Activated CD4-positive, alpha-beta memory T cell treated with anti-CD3 and anti-CD28 coated beads for 36 hours (primary cell): ENCODE results near the gene PDGFA. TPM values are rescaled to one million over a fixed set of nuclear protein-coding genes. Genes with fewer than 3 reads are reported as not detected.

Experiments
- CTCF ChIA-PET: fragments of 350-600 bp; sonication (Branson Sonifier 250); formaldehyde crosslinking; loops from one replicate; lab custom pipeline; 2021; ENCODE audit warnings: antibody characterized with exemption, inconsistent platforms; lab: Charles Lee
- POLR2A ChIA-PET: fragments of 350-600 bp; sonication (Branson Sonifier 250); formaldehyde crosslinking; loops from one replicate; lab custom pipeline; 2021; ENCODE audit warnings: antibody characterized with exemption; lab: Charles Lee
- DNase-seq: peaks from one replicate; pipeline ENCODE4 v3.0.0-alpha.2; 2020
- H3K27ac Mint-ChIP-seq: one replicate; pipeline ENCODE4 v1.8.0; 2021; ENCODE audit warnings: mixed read lengths
- H3K27me3 Mint-ChIP-seq: one replicate; pipeline ENCODE4 v1.8.0; 2021; ENCODE audit warnings: mixed read lengths
- H3K36me3 Mint-ChIP-seq: one replicate; pipeline ENCODE4 v1.8.0; 2021; ENCODE audit warnings: mixed read lengths
- H3K4me1 Mint-ChIP-seq: one replicate; pipeline ENCODE4 v1.8.0; 2021; ENCODE audit warnings: low read depth, mixed read lengths
- H3K4me3 Mint-ChIP-seq: one replicate; pipeline ENCODE4 v1.8.0; 2021; ENCODE audit warnings: mild to moderate bottlenecking, mixed read lengths
- H3K9me3 Mint-ChIP-seq: one replicate; pipeline ENCODE4 v1.8.0; 2021; ENCODE audit warnings: mixed read lengths
- intact Hi-C: fragments of 100-400 bp; cut with micrococcal nuclease; formaldehyde crosslinking; loops from one replicate; pipeline ENCODE4 v1.15.1; 2023
- total RNA-seq, 2 experiments: library from RNA; stranded (reverse); gene quantifications; one replicate each; pipeline ENCODE4 v1.2.3, GENCODE V29; 2021

The PDGFA gene
- total RNA-seq, 2 experiments from 2014 or later, result 6.3 to 6.9 TPM

DNA sequence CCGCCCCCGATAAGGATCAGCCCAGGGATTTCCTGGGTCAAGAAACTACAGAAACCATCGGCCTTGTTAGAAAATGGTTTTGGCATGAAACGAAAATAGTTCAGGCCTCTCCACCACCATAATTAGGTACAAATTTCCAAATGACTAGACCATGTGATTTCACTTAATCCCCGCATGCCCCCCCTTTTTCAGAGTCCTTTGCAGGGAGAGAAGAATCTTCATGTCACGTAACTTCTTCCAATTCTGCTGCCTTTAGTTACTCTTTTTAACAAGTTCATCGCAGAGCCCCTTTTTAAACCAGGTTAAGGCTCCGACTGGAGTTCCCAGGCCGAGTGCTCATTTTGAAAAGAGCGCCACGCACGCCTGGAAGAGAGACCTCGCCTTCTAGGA, 3.4 kb downstream of the PDGFA start:
- no peak for DNase-seq
- peaks cover 19% of the 10 kb centered on the region for H3K4me1 Mint-ChIP-seq
- H3K4me3 Mint-ChIP-seq, result no peak overlapping the region

DNA sequence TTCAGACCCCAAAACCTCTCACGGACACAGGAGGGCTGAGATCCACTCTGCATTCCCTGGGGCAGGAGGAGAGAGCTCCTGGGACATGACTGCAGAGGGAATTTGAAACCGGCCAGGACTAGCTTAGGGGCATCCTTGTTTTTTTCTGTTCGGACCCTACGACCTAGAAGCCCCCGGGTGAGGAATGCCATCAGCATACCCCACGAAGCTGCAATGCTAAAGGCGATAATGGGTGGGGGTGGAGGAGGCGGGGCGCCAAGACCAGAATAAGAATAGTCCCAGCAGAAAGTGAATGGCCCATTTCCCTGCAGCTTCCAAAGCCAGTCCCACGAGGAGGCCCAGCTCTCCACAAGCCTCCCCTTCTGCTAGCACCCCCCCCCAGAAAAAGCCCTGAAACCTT, 4.0 kb downstream of the PDGFA start:
- DNase-seq, result no peak
- H3K9me3 Mint-ChIP-seq, result no peaks in the 10 kb centered on the region
- H3K4me1 Mint-ChIP-seq, result peaks cover 18% of the 10 kb centered on the region
- intact Hi-C loops, result loop anchor here (5.0 to 10.0 kb wide), 3 partner anchors 67 to 151 kb away; no protein-coding TSS in a partner anchor
- ChIA-PET POLR2A (no interaction called here), CTCF (no interaction called here)
- H3K4me3 Mint-ChIP-seq, result no peak overlapping the region
- peaks cover 27% of the 10 kb centered on the region for H3K27me3 Mint-ChIP-seq
- no peaks in the 10 kb centered on the region for H3K36me3 Mint-ChIP-seq
- H3K27ac Mint-ChIP-seq, result no peak overlapping the region

More for the DNA sequence above, 3.4 kb downstream of the PDGFA start:
- H3K27me3 Mint-ChIP-seq, result peaks cover 31% of the 10 kb centered on the region
- H3K27ac Mint-ChIP-seq, result no peak overlapping the region
- ChIA-PET CTCF (no interaction called here), POLR2A (no interaction called here)
- intact Hi-C loops, result loop anchor here (5.0 to 10.0 kb wide), 3 partner anchors 66 to 151 kb away; no protein-coding TSS in a partner anchor
- H3K36me3 Mint-ChIP-seq, result no peaks in the 10 kb centered on the region
- H3K9me3 Mint-ChIP-seq, result no peaks in the 10 kb centered on the region

DNA sequence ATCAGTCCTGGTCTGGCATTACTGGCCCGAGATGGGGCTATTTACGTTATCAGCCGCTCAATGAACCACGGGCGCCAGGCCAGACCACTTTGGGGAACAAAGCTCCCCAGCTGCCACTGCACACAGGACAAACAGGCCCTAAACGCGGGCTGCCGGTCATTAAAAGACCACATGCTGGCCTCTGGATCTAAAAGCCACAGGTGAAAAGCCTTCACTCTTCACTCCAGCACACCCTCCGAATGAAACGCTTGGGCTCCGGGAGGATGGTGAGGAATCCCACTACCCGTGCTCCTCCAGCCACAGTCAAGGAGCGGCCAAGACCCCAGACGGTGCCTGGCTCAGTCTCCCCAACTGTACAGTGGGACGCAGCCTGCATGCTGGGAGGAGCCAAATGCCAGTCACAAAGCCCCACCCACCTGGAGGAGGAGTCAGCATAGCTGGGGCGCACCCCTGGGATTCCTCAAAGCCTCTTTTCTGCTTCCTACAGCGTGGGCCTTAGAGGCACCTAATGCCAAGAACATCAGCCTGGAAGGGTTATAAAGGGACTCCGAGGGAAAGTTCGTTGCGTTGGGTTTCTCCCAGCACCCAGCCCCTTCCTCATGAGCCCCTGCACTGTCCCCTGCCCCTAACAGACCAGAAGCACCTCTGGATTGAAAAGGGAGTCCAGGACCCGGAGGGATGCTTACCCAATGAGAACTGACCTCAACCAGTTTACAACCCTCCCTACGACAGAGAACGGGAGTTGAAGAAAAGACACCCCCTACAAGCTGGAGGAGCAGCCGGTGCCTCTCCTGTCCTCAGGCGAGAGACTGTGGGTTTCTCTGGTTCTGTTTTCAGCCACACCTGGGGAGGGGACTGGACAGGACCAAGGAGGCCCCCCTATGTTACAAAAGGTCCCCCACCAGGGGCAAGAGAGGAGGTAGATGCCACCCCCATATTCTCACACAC, 4.7 kb downstream of the PDGFA start:
- ChIA-PET POLR2A (no interaction called here), CTCF (interaction anchor here (0.8 kb wide), 1 partner anchor 183 kb away, joined by 3 read pairs; no protein-coding TSS in a partner anchor)
- peak; percentile 34 for DNase-seq
- Mint-ChIP-seq H3K27ac (no peak overlapping the region), H3K27me3 (peaks cover 27% of the 10 kb centered on the region), H3K4me1 (peaks cover 18% of the 10 kb centered on the region), H3K4me3 (no peak overlapping the region), H3K9me3 (no peaks in the 10 kb centered on the region), H3K36me3 (no peaks in the 10 kb centered on the region)
- intact Hi-C loops, result loop anchor here (5.0 to 10.0 kb wide), 3 partner anchors 67 to 150 kb away; no protein-coding TSS in a partner anchor

DNA sequence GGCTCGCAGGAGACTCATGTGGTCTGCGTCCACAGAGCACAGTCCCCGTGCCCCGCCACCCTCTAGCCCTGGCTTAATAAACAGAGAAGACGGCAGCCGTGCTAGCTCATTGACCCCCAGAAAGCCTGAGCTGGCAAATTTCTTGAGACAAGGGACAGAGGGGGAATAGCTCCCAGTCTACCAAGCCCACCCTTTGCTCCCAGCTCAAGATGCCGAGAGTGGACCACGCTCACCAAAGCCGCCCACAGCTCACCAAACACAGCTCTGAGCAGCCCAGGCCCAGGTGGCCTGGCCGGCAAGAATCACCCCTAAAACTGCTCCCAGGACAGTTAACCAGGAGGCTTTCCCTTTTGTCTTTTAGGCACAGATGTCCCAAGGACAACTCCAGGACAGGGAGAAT, 5.4 kb downstream of the PDGFA start:
- H3K9me3 Mint-ChIP-seq, result no peaks in the 10 kb centered on the region
- H3K27me3 Mint-ChIP-seq, result peaks cover 27% of the 10 kb centered on the region
- H3K27ac Mint-ChIP-seq, result peak overlapping the region; percentile 39
- no peak overlapping the region for H3K4me3 Mint-ChIP-seq
- ChIA-PET POLR2A (no interaction called here), CTCF (interaction anchor here (0.8 kb wide), 1 partner anchor 182 kb away, joined by 3 read pairs; no protein-coding TSS in a partner anchor)
- H3K4me1 Mint-ChIP-seq, result peaks cover 18% of the 10 kb centered on the region
- H3K36me3 Mint-ChIP-seq, result no peaks in the 10 kb centered on the region
- no peak for DNase-seq
- intact Hi-C loops, result loop anchor here (10.0 kb wide), 1 partner anchor 149 kb away; no protein-coding TSS in a partner anchor

DNA sequence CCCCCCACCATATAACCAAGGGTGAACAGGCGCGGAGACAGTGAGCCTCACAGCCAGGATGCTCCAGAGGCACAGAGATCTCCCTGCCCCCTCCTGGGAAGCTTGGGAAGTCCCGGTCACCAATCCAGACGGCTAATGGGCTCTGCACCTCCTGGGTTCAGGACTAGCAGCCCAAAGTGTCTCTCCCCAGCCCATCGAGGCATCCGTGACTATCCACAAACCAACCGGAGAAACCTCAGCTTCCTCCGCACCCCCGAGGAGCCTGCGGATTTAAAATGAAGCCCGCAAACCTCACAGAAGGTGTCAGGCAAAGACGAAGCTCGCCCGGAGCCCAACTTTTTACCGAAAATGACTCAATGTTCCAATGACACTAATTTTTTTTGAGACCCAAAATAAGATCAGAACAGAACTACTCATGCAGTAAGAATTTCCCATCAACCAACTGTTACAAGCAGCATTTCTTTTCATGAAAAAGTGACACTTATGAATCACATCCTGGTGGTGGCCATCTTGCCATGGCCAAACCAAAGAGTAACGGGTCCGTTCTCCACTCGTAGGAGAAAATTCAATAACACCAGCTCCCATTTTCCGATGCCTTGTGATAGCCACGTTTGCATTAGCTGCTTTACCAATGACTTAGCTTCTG, 6.0 kb downstream of the PDGFA start:
- no peaks in the 10 kb centered on the region for H3K9me3 Mint-ChIP-seq
- peaks cover 26% of the 10 kb centered on the region for H3K27me3 Mint-ChIP-seq
- peaks cover 18% of the 10 kb centered on the region for H3K4me1 Mint-ChIP-seq
- H3K36me3 Mint-ChIP-seq, result no peaks in the 10 kb centered on the region
- no peak overlapping the region for H3K4me3 Mint-ChIP-seq
- POLR2A ChIA-PET, result no interaction called here
- intact Hi-C loops, result loop anchor here (10.0 kb wide), 1 partner anchor 149 kb away; no protein-coding TSS in a partner anchor
- H3K27ac Mint-ChIP-seq, result peak overlapping the region; percentile 39
- CTCF ChIA-PET, result interaction anchor here (0.8 kb wide), 1 partner anchor 181 kb away, joined by 3 read pairs; no protein-coding TSS in a partner anchor
- DNase-seq, result peak; percentile 46

DNA sequence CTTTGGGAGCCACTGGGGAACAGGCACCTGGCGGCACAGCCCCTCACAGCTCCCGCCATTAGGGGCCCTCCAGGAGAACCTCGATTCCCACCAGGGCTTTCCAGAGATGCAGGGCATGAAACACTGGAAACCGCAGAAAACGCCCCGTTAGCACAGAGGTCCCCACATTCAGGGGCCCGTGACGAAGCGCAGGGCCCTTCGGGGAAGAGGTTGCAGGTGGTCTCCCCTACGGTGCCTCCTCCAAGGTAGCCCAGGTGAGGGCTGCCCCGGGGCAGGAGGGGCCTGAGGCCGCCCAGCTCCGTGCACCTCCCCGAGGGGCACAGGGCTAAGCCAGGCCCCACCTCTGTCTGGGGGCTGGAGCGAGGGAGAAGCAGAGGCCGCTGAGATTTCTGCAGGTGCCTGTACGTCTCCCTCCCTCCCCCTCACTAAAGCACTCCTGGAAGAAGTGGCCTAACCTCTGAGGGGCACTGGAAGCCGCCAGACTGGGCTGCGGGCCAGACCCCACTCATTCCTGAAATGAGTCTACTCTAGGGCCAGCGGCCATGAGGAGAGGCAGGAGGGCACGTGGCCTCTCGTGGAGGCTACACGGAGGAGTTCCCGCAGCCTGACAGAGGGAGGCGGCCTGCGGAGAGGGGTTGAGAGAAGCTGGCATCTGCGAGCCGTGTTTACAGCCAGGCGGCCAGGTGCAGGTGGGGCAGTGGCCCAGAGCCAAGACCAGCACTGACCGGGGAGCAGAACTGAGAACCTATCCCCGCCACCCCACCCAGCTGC, 6.9 kb downstream of the PDGFA start:
- intact Hi-C loops, result loop anchor here (10.0 kb wide), 1 partner anchor 148 kb away; no protein-coding TSS in a partner anchor

DNA sequence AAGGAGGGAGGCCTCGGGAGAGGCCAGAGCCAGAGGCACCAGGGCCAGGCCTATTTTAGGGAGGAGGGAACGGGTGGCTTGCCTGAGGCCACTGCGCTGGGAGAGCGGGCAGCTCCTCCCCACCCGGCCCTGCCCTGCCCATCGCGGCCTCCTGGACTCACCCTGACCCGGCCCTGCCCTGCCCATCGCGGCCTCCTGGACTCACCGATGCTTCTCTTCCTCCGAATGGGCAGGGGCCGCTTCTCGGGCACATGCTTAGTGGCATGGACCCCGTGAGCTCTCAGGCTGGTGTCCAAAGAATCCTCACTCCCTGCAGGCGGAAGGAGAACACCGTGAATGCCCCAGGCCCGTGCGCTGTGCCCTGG, 7.5 kb downstream of the PDGFA start:
- Mint-ChIP-seq H3K27me3 (peaks cover 22% of the 10 kb centered on the region), H3K4me3 (no peak overlapping the region), H3K9me3 (no peaks in the 10 kb centered on the region), H3K4me1 (peaks cover 11% of the 10 kb centered on the region), H3K27ac (no peak overlapping the region), H3K36me3 (no peaks in the 10 kb centered on the region)
- ChIA-PET POLR2A (no interaction called here), CTCF (no interaction called here)
- no peak for DNase-seq
- intact Hi-C loops, result loop anchor here (10.0 kb wide), 1 partner anchor 147 kb away; no protein-coding TSS in a partner anchor

More for the DNA sequence above, 6.9 kb downstream of the PDGFA start:
- H3K4me3 Mint-ChIP-seq, result no peak overlapping the region
- ChIA-PET POLR2A (no interaction called here), CTCF (no interaction called here)
- peaks cover 12% of the 10 kb centered on the region for H3K4me1 Mint-ChIP-seq
- H3K27me3 Mint-ChIP-seq, result peaks cover 23% of the 10 kb centered on the region
- no peaks in the 10 kb centered on the region for H3K36me3 Mint-ChIP-seq
- H3K27ac Mint-ChIP-seq, result no peak overlapping the region
- H3K9me3 Mint-ChIP-seq, result no peaks in the 10 kb centered on the region
- no peak for DNase-seq

DNA sequence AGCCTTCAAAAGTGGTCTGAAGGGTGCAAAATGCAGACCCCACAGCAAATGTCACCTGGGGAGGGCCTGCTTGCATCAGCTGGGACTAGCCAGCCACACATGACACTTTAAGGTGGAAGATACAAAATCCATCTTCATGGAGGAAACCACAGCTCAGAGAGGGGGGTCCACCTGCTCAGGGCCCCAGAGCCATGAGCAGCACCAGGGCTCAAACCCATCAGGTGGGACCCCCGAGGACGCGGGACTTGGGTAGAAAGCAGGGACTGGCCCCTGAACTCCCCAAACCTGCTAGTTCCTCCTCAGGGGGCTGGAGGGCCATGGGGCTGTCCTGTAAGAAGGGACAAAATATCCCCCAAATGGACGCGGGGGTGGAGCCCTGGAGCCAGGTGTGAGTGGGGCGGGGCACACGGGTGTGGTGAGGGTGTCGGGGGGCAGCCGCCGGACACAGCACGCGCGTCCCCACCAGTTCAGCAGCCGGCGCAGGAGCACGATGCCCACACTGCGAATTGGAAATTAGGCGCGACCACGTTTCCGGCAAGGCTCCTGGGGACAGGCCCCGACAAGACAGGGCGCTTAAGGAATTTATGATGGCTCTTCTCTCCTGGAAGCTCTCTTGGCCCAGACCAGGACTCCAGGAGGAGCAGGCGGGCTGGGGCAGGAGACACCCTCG, 8.0 kb downstream of the PDGFA start:
- DNase-seq, result no peak
- H3K27ac Mint-ChIP-seq, result no peak overlapping the region
- H3K36me3 Mint-ChIP-seq, result no peaks in the 10 kb centered on the region
- H3K27me3 Mint-ChIP-seq, result peaks cover 22% of the 10 kb centered on the region
- ChIA-PET POLR2A (no interaction called here), CTCF (no interaction called here)
- H3K4me1 Mint-ChIP-seq, result peaks cover 11% of the 10 kb centered on the region
- no peaks in the 10 kb centered on the region for H3K9me3 Mint-ChIP-seq
- intact Hi-C loops, result loop anchor here (10.0 kb wide), 1 partner anchor 147 kb away; no protein-coding TSS in a partner anchor
- no peak overlapping the region for H3K4me3 Mint-ChIP-seq

DNA sequence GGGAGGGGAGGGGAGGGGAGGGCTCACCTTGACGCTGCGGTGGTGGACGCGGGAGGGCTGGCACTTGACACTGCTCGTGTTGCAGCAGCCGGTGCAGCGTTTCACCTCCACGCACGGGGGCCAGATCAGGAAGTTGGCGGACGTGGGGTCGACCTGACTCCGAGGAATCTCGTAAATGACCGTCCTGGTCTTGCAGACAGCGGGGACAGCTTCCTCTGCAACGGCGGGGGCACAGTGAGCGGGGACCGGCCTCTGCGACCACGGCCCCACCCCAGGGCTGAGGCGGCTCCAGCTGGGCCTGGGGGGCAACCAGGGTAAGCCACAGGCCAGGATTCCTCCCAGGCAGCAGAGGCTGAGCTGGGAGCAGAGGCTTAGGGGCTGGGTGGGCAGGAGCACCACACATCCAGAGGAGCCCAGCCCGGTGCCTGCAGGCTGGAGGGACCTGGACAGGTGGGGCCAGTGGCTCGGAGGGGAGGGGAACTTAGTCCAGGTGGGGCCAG, 8.8 kb downstream of the PDGFA start:
- DNase-seq, result no peak
- H3K27ac Mint-ChIP-seq, result no peak overlapping the region
- H3K9me3 Mint-ChIP-seq, result no peaks in the 10 kb centered on the region
- CTCF ChIA-PET, result no interaction called here
- no peak overlapping the region for H3K4me3 Mint-ChIP-seq
- peaks cover 17% of the 10 kb centered on the region for H3K27me3 Mint-ChIP-seq
- intact Hi-C loops, result loop anchor here (10.0 kb wide), 1 partner anchor 146 kb away; no protein-coding TSS in a partner anchor
- POLR2A ChIA-PET, result no interaction called here
- peaks cover 6% of the 10 kb centered on the region for H3K4me1 Mint-ChIP-seq
- H3K36me3 Mint-ChIP-seq, result no peaks in the 10 kb centered on the region

DNA sequence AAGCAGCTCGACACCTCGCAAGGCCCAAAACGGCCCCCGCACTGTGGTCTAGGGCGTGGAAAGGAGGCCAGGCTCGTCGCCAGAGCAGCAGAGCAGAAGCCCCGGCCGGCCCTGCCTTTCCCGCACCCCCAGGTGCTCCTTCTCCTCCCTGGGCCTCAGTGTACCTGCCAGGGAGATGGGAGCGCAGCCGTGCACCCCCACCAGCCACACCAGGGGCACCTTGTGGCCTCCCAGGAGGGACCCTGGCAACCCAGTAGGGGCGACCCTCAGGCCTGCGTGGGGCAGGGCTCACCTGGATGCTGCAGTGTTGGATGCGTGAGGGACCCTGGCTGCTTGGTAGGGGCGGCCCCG, 9.5 kb downstream of the PDGFA start:
- Mint-ChIP-seq H3K4me1 (peaks cover 6% of the 10 kb centered on the region), H3K27ac (no peak overlapping the region), H3K4me3 (no peak overlapping the region), H3K9me3 (no peaks in the 10 kb centered on the region), H3K36me3 (no peaks in the 10 kb centered on the region), H3K27me3 (peaks cover 10% of the 10 kb centered on the region)
- ChIA-PET CTCF (no interaction called here), POLR2A (no interaction called here)
- intact Hi-C loops, result loop anchor here (10.0 kb wide), 1 partner anchor 145 kb away; no protein-coding TSS in a partner anchor
- no peak for DNase-seq
